Fibroblast of mammary gland (primary cell): ENCODE measurements around the gene ECEL1.

ENCODE experiments used
- DNase-seq: peaks from one replicate; pipeline ENCODE4 v3.0.0-alpha.2; 2010; ENCODE audit warnings: low read depth
- H3K4me3 ChIP-seq: 2 replicates; pipeline ENCODE4 v1.5.1; 2011; ENCODE audit warnings: low read depth, mild to moderate bottlenecking, low read length, moderate library complexity; ENCODE audit not compliant: control insufficient read depth
- TF ChIP-seq, protein P1 (sequence below): conservative IDR thresholded peaks from 2 replicates; pipeline ENCODE4 v1.5.1; 2011; ENCODE audit warnings: low read depth, low read length, inconsistent platforms; ENCODE audit not compliant: control insufficient read depth, insufficient read depth

The ECEL1 gene

GRCh38 chr2:232465061-232465460, 22.6 kb downstream of the ECEL1 start:
- no peak overlapping the region for H3K4me3 ChIP-seq
- DNase-seq, result no peak
- TF ChIP-seq, protein P1, sequence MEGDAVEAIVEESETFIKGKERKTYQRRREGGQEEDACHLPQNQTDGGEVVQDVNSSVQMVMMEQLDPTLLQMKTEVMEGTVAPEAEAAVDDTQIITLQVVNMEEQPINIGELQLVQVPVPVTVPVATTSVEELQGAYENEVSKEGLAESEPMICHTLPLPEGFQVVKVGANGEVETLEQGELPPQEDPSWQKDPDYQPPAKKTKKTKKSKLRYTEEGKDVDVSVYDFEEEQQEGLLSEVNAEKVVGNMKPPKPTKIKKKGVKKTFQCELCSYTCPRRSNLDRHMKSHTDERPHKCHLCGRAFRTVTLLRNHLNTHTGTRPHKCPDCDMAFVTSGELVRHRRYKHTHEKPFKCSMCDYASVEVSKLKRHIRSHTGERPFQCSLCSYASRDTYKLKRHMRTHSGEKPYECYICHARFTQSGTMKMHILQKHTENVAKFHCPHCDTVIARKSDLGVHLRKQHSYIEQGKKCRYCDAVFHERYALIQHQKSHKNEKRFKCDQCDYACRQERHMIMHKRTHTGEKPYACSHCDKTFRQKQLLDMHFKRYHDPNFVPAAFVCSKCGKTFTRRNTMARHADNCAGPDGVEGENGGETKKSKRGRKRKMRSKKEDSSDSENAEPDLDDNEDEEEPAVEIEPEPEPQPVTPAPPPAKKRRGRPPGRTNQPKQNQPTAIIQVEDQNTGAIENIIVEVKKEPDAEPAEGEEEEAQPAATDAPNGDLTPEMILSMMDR, result no peak

DNA sequence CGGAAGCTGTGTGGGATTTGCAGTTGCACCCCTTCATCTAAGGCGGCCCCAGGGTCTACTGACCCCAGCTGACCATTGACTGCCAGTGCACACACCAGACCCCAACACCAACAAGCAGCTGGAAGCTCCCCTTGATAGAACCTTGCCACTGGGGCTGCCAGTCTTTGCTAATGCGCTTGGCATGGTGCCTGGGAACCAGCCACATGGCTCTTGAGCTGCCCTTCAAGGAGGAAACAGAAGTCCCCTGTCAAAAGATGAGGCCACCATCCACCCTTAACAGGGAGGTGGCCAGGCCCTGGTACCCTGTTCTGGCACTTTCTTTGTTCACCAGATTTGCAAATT, 23.1 kb downstream of the ECEL1 start:
- no peak overlapping the region for H3K4me3 ChIP-seq
- DNase-seq, result no peak
- TF ChIP-seq, protein P1, result no peak

DNA sequence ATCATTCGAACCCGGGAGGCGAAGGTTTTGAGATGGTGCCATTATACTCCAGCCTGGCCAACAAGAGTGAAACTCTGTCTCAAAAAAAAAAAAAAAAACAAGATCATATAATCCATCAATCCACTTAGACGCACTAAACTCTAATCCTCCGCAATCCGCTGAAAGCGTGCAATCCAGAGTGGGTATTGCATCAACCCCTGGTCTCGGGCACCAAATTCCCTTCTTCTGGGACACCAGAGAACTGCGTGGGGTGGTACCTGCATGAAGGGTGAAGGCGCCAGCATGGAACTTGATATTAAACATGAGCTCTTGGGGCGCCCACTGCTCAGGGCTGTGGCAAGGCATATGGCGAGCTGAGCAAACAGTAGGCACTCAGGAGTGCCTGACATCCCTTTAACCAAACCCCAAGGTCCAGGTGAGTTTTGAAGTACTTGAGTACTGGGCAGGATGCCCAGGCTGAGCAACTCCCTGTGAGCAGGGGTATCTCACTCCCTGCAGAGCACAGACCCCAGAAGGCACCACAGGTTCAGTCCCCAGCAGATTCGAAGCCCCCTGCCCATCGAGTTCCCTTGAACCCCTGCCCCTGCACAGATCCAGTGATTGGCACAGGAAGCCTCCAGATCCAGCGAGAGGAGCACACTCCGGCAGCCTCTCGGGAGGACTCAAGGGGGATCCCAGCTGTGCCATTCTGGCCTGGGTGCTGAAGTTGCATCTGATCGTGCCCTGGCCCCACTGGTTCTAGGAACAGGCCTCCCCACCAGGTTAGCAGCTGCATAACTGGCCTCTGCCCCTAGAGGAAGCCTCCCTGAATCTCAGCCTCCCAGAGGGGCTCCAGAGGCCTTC, 23.7 kb downstream of the ECEL1 start:
- H3K4me3 ChIP-seq, result no peak overlapping the region
- DNase-seq, result no peak
- TF ChIP-seq, protein P1, result no peak

GRCh38 chr2:232460171-232460570, 27.5 kb downstream of the ECEL1 start:
- no peak overlapping the region for H3K4me3 ChIP-seq
- no peak for DNase-seq
- TF ChIP-seq, protein P1, result no peak

DNA sequence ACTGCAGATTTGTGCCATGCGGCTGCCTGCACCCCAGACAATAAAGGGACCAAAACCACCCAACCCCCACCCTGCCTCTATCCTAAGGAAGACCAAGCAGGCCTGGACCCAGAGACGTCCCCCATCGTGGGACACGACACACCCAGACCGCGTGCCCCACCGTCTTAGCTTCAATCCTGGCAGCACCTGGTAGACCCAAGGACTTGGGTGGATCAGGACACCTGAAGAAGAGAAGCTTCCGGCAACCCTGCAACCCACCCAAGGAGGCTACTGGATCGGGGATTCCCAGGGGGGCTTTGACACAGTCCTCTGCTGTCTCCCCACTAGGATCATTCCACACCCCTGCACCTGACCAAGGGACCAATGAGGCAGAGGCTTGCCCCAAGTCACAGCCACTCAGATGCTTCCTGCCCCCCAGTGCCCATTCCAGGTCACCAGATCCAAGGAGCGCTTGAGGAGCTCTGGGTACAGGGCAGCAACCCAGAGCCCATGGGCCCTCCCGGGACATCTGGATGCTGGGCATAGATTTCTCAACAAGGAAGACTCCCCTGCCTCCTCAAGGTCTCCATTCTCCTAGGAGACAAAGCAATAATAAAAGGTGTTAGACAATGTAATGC, 28.1 kb downstream of the ECEL1 start:
- DNase-seq, result no peak
- H3K4me3 ChIP-seq, result no peak overlapping the region

GRCh38 chr2:232458661-232459418, 28.8 kb downstream of the ECEL1 start:
- TF ChIP-seq, protein P1, result no peak
- no peak overlapping the region for H3K4me3 ChIP-seq
- DNase-seq, result no peak

More for the DNA sequence above, 28.1 kb downstream of the ECEL1 start:
- TF ChIP-seq, protein P1, result no peak
